Glutamatergic neuron (in vitro differentiated cells): ENCODE data around the gene CDC25A. TPM values are rescaled to one million over a fixed set of nuclear protein-coding genes. Genes with fewer than 3 reads are reported as not detected.

Source experiments
- DNase-seq: peaks from one replicate; pipeline ENCODE4 v3.0.0; 2022
- H3K27ac Mint-ChIP-seq: one replicate; pipeline ENCODE4 v1.8.0; 2020; ENCODE audit warnings: mild to moderate bottlenecking, mixed read lengths, inconsistent platforms; ENCODE audit not compliant: unreplicated experiment
- H3K27me3 Mint-ChIP-seq: one replicate; pipeline ENCODE4 v1.8.0; 2020; ENCODE audit warnings: mild to moderate bottlenecking, moderate library complexity, mixed read lengths, inconsistent platforms; ENCODE audit not compliant: unreplicated experiment
- H3K36me3 Mint-ChIP-seq: one replicate; pipeline ENCODE4 v1.8.0; 2020; ENCODE audit warnings: mild to moderate bottlenecking, mixed read lengths, inconsistent platforms; ENCODE audit not compliant: unreplicated experiment
- H3K4me1 Mint-ChIP-seq: one replicate; pipeline ENCODE4 v1.8.0; 2020; ENCODE audit warnings: mild to moderate bottlenecking, low read depth, mixed read lengths, inconsistent platforms; ENCODE audit not compliant: unreplicated experiment
- H3K4me3 Mint-ChIP-seq: one replicate; pipeline ENCODE4 v1.8.0; 2020; ENCODE audit warnings: mild to moderate bottlenecking, mixed read lengths, inconsistent platforms; ENCODE audit not compliant: unreplicated experiment
- H3K9me3 Mint-ChIP-seq: one replicate; pipeline ENCODE4 v1.8.0; 2020; ENCODE audit warnings: mild to moderate bottlenecking, moderate library complexity, mixed read lengths, inconsistent platforms; ENCODE audit not compliant: unreplicated experiment
- CTCF ChIP-seq: fragments of 200-600 bp; sonication (generic); IDR thresholded peaks from one replicate; pipeline ENCODE4 v1.5.0; 2021; ENCODE audit not compliant: partially characterized antibody, unreplicated experiment
- total RNA-seq: library from RNA; stranded (reverse); fragmentation: NEBNext Ultra II Directional; extraction: Animal tissue kit (Norgen Biotek cat#: 25700); gene quantifications from one replicate; pipeline ENCODE4 v1.2.1, GENCODE V29; 2021; ENCODE audit not compliant: unreplicated experiment

The CDC25A gene
- total RNA-seq, 1 donor from 2014 or later: 11.8 TPM

- Mint-ChIP-seq H3K27me3 (peaks cover 2% of the 10 kb centered on the region), H3K4me3 (no peak overlapping the region), H3K27ac (no peak overlapping the region), H3K36me3 (no peaks in the 10 kb centered on the region), H3K4me1 (no peaks in the 10 kb centered on the region), H3K9me3 (peaks cover 3% of the 10 kb centered on the region)
- no peak for TF ChIP-seq CTCF
- DNase-seq: no peak
Observed at GRCh38 chr3:48156163-48156562, 32.1 kb downstream of the CDC25A start.

- Mint-ChIP-seq H3K36me3 (no peaks in the 10 kb centered on the region), H3K4me1 (no peaks in the 10 kb centered on the region), H3K9me3 (peaks cover 3% of the 10 kb centered on the region), H3K27me3 (peaks cover 2% of the 10 kb centered on the region), H3K4me3 (no peak overlapping the region), H3K27ac (no peak overlapping the region)
- no peak for DNase-seq
- no peak for TF ChIP-seq CTCF
Observed at GRCh38 chr3:48155122-48155521, 33.1 kb downstream of the CDC25A start.

- no peak overlapping the region for H3K4me3 Mint-ChIP-seq
- DNase-seq: no peak
- no peaks in the 10 kb centered on the region for H3K9me3 Mint-ChIP-seq
- no peaks in the 10 kb centered on the region for H3K36me3 Mint-ChIP-seq
- H3K27me3 Mint-ChIP-seq: peaks cover 2% of the 10 kb centered on the region
- H3K27ac Mint-ChIP-seq: no peak overlapping the region
- no peak for TF ChIP-seq CTCF
- no peaks in the 10 kb centered on the region for H3K4me1 Mint-ChIP-seq
Observed at GRCh38 chr3:48151807-48152427, 36.3 kb downstream of the CDC25A start.

GRCh38 chr3:48151058-48151806 is 37.0 kb downstream of the CDC25A start:
- peak; percentile 29 for TF ChIP-seq CTCF
- Mint-ChIP-seq H3K4me1 (no peaks in the 10 kb centered on the region), H3K9me3 (no peaks in the 10 kb centered on the region), H3K27ac (no peak overlapping the region), H3K36me3 (no peaks in the 10 kb centered on the region), H3K4me3 (no peak overlapping the region), H3K27me3 (peaks cover 2% of the 10 kb centered on the region)
- DNase-seq: peak; percentile 78

GRCh38 chr3:48143992-48144391 is 44.2 kb downstream of the CDC25A start:
- TF ChIP-seq CTCF: no peak
- H3K36me3 Mint-ChIP-seq: no peaks in the 10 kb centered on the region
- no peak overlapping the region for H3K4me3 Mint-ChIP-seq
- no peaks in the 10 kb centered on the region for H3K4me1 Mint-ChIP-seq
- no peak overlapping the region for H3K27ac Mint-ChIP-seq
- no peaks in the 10 kb centered on the region for H3K9me3 Mint-ChIP-seq
- DNase-seq: no peak
- H3K27me3 Mint-ChIP-seq: peaks cover 3% of the 10 kb centered on the region
